Activated CD8-positive, alpha-beta memory T cell treated with anti-CD3 and anti-CD28 coated beads for 36 hours (primary cell): ENCODE data around the gene A1CF. TPM values are rescaled to one million over a fixed set of nuclear protein-coding genes. Genes with fewer than 3 reads are reported as not detected.
"Not testable (repeated sequence)": the region's sequence is repeated elsewhere in the genome, so short reads cannot be mapped to it uniquely, and the experiment has no call there.

Experiments used
- CTCF ChIA-PET: fragments of 350-600 bp; sonication (Branson Sonifier 250); formaldehyde crosslinking; loops from one replicate; lab custom pipeline; 2021; ENCODE audit warnings: antibody characterized with exemption; lab: Charles Lee
- POLR2A ChIA-PET: fragments of 350-600 bp; sonication (Branson Sonifier 250); formaldehyde crosslinking; loops from one replicate; lab custom pipeline; 2021; ENCODE audit warnings: antibody characterized with exemption; lab: Charles Lee
- total RNA-seq, 2 experiments: library from RNA; stranded (reverse); gene quantifications; one replicate each; pipeline ENCODE4 v1.2.3, GENCODE V29; 2021

A1CF gene, protein sequence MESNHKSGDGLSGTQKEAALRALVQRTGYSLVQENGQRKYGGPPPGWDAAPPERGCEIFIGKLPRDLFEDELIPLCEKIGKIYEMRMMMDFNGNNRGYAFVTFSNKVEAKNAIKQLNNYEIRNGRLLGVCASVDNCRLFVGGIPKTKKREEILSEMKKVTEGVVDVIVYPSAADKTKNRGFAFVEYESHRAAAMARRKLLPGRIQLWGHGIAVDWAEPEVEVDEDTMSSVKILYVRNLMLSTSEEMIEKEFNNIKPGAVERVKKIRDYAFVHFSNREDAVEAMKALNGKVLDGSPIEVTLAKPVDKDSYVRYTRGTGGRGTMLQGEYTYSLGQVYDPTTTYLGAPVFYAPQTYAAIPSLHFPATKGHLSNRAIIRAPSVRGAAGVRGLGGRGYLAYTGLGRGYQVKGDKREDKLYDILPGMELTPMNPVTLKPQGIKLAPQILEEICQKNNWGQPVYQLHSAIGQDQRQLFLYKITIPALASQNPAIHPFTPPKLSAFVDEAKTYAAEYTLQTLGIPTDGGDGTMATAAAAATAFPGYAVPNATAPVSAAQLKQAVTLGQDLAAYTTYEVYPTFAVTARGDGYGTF
- total RNA-seq = not detected

DNA sequence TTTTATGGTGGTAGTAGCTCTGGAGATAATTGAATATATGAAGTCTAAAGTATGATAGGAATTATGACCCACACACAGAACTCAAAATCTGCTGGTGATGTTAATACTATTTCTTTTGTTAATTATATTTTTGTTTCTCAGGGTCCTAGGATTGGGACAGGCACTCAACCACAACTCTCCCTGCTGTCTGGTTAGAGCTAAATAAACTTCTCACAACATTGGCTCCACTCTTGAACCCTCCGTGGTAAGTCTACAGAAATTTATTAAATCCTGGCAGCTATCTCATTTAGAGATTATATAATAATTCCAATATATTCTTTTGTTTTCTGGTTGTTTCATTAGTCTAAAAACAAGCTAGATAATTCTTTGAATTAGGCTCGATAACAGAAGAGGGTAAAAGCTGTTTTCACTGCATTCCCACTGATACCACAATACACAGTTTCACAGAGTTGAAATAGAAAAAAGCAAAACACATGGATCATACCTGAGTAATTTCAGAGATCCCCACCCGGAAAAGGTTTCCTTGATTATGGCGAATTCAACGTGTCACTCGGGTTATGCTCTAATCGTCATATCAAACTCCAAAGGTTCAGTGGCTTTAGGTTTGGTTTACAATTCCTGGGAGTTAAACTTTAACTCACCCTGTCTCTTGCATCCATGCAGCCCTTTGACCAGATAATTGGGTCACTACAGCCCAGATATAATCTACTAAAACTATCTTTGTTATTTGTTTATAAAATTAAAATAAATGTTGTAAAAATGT lies at the start of gene A1CF:
Gene A1CF (minus strand): TSS at position 531 of the 763 bp plus-strand sequence. CDS start 25,687 bp downstream, outside the sequence.
- ChIA-PET POLR2A (no interaction called here), CTCF (no interaction called here)

DNA sequence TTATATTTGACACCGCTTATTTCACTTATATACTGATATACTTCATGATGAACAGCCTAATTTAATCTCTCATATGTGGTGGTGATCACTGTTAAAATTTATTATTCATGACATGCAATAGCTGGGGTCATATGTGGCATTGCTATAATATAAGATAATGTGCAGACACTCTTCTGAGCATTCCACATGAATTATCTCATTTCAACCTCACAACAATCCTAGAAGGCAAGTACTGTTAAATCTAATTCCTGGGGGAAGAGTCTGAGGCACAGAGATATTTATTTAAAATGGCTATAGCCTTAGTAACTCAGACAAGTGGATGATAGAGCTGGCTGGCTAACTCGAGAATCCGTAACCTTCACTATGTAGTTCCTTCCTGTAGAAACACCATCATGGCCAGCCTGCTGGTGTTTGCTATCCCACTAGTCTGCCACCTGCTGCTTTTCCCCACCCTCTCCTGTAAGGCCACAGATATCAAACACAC lies 46.6 kb upstream of the A1CF start:
- POLR2A ChIA-PET = no interaction called here
- CTCF ChIA-PET = no interaction called here

DNA sequence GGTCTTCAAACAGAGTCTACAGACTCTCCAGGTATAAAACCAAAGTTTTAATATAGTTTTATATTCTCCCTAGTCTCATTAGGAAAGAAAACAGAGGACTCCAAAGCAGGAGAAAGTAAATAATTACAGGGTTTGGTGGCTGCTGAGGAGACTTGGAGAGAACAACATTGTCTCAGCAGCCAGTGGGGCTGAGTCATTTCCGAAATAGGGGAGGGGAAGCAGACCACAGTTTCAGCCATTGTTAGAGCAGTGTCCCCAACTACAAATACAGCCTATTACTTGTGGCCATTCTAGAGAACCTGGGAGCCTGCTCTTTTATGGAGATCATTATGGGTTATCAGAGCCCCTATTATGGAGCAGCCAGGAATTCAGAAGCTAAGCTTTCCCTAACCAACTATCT lies 44.2 kb upstream of the A1CF start:
- ChIA-PET CTCF (no interaction called here), POLR2A (no interaction called here)

DNA sequence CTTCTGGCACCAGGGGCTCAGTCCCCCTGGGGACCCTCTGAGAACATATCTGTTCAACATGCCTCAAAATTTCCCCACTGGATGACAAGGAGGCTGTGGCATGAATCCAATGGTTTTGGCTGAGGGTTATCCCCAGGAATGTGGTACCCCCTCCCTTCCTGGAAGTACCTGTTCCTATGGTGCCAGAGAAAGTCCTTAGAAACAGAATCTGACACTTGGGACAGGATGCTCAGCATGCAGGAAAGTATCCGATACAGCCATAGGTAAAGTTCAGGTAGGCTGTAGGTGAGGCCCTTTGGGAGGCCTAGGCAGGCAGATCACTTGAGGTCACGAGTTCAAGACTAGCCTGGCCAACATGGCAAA lies 42.7 kb upstream of the A1CF start:
- ChIA-PET CTCF (no interaction called here), POLR2A (no interaction called here)

DNA sequence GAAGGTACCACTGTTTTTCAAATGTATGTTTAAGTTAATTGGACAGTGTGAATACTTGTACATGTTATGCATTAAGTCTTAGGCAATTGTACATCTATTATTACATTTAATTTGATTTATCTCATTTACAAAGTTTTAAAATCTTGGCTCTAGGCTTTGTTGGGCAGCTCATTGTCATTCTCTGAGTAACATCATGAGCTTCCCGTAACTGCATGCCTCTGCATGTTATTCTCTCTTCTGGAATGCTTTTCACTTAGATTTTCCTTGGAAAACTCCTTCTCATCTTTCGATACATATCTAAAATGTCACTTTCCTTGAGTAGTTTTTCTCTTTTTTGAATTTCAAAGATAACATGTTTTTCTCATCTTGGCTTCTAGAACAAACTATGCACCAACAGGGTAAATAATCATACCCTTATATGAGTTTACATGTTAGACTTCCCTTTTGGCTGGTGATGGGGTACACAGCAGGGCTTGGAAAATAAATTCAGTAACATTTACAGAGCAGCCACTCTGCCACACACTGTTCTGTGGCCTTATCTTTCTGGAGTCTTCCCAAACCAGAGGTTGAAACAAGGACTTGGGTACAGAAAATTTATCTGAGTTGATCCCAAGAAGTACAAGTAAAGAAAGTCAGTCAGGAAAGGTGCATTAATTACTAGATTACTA lies 42.2 kb upstream of the A1CF start:
- ChIA-PET POLR2A (no interaction called here), CTCF (no interaction called here)

DNA sequence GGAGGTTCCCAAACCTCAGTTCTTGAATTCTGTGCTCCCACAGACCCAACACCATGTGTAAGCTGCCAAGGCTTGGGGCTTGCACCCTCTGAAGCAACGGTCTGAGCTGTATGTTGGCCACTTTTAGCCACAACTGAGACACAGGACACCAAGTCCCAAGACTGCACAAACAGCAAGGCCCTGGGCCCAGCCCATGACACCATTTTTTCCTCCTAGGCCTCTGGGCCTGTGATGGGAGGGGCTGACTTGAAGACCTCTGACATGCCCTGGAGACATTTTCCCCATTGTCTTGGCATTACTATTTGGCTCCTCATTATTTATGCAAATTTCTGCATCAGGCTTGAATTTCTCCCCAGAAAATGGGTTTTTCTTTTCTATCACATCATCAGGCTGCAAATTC lies 38.0 kb upstream of the A1CF start:
- POLR2A ChIA-PET = not testable (repeated sequence)
- CTCF ChIA-PET = interaction anchor here (1.4 kb wide), 1 partner anchor 10 kb away, joined by 3 read pairs; no protein-coding TSS in a partner anchor

DNA sequence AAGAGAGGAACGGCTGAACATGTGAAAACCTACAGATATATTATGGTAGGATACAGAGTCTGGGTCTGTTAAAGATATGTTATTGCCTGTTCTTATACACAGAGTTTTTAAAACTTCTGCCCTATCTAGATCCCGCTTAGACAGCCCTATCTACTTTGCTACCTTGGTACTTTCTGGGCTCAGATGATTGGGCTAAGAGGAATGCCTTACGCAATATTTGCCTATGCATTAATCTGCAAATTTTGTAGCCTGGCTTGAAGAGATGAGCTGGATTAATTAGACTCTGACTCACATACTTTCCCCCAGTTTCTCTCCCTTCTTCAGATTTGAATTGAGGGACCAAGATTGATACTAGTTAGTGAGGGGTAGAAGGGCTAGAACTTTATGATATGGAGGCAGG lies 33.6 kb upstream of the A1CF start:
- CTCF ChIA-PET = no interaction called here
- POLR2A ChIA-PET = no interaction called here

DNA sequence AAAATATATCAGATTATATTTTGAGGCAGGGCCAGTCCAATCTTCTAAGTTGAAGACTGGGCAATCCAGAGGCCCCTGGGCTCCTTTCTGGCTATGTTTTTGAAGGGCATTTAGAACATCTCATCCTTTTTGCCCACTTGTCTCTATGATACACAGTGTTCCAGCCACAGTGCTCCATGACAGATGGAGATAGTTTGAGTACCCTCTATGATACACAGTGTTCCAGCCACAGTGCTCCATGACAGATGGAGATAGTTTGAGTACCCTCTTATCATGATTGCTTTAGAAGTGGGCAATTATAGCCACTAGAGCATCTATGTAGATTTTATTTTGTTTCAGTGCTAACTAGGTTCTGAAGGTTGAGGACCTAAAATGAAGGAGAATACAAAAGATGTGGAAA lies 33.1 kb upstream of the A1CF start:
- ChIA-PET CTCF (no interaction called here), POLR2A (no interaction called here)

DNA sequence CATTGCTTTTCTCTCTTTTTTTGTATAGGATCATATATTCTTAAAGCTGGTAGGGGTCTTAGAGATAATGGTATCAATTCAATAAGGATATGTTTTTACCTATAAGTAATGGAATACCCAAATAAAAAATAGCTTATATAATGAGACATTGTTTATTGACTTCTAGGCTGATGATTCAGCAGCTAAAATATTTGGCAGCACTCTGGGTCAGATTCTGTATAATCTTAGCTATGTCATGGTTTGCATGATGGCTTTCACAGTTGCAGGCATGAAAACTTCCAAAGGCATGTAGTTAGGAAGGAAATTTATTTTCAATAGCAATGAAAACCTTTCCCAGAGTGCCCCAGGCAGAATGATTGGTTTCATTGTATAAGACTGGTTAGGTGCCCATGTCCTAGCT lies 32.1 kb upstream of the A1CF start:
- CTCF ChIA-PET = no interaction called here

DNA sequence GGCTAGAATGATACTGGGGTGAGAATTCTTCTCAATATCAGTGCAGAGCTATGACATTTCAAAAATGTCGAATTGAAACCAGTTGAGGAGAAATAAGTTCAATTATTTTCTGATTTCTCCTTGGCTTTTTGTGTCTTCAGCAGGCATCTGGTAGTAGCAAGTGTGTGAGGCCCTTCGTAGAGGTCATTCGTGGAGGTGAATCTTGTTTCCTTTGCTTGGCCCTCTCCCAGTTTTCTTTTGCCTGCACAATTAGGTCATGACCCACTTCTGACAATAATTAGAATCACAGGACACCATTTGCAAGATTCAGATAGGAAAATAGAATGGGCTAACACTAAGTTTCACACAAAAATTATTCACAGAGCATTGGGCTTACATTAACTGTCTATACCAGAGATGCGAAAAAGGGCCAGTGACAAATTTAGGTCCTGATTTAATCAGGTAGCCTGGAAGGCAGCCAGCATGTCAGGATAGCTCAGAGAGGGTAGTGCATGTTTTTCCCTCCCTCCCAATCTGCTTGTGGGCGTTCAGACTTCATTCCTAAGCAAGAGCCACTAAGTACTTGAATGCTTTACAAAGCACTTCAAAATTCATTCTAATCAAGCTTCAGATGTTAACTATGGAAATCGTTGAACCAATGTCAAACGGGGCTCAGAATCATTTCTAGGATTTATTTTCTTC lies 24.0 kb upstream of the A1CF start:
- CTCF ChIA-PET = no interaction called here
- POLR2A ChIA-PET = no interaction called here

More for the DNA sequence above, 32.1 kb upstream of the A1CF start:
- POLR2A ChIA-PET = no interaction called here

DNA sequence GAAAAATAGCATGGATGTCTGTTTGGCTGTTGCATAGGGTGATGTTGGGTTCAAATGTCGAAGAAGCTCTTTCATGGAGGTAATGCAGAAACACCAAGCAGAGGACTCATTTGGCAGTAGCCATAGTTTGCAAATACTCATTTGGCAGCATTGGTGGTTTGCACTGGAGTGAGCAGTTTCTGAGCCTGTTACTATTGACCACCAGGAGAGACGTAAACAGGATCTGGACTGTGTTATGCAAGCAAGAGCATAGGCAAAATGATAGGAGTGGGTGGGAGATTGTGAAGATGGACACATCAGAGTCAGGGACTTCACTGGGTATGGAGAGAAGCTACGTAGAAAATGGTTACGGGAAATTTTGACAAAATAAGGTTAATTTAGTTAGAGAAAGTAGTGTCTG lies 22.9 kb upstream of the A1CF start:
- ChIA-PET POLR2A (no interaction called here), CTCF (no interaction called here)

DNA sequence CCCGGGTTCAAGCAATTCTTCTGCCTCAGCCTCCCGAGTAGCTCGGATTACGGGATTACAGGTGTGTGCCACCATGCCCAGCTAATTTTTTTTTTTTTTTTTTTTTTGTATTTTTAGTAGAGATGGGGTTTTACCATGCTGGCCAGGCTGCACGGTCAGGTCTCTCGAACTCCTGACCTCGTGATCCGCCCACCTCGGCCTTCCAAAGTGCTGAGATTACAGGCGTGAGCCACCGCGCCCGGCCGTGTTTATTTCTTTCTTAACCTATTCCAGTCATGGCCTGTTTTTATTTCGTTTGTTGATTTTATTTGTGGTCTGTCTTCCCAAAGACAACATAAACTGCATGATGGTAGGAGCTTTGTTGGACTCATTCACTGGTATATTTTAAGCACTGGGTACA lies 20.4 kb upstream of the A1CF start:
- POLR2A ChIA-PET, CTCF ChIA-PET: not testable (repeated sequence)

DNA sequence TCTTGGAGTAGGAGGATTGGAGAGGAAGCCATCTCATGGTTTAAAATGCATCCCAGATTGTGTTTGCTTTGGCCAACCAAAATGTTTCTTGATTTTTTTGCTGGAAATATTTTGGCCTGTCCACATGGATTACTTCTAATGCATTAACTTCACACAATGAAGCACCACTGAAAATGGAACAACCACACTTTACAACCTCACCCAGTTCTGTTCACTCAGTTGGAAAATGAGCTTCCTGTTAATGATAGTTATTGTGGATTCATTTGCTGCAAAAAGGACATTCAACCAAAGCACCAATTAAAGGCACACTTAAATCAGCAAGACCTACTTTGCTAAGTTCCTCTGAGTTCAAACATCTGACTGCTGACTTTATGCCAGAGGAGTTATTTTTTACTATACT lies 11.3 kb upstream of the A1CF start:
- POLR2A ChIA-PET = no interaction called here
- CTCF ChIA-PET = no interaction called here

DNA sequence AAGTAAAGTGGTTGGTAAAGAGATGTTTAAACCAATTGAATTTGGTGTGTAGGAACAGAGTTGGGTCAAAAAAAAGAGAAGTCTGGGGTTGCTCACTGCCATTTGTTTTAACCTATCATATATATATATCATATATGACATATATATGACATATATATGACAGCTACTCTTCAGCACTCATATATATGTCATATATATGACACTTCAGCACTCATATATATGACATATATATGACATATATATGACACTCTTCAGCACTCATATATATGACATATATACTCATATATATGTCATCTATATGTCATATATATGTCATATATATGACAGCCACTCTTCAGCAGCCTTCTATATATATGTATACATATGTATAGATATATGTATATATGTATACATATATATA lies 8.9 kb upstream of the A1CF start:
- CTCF ChIA-PET = no interaction called here
- POLR2A ChIA-PET = no interaction called here

DNA sequence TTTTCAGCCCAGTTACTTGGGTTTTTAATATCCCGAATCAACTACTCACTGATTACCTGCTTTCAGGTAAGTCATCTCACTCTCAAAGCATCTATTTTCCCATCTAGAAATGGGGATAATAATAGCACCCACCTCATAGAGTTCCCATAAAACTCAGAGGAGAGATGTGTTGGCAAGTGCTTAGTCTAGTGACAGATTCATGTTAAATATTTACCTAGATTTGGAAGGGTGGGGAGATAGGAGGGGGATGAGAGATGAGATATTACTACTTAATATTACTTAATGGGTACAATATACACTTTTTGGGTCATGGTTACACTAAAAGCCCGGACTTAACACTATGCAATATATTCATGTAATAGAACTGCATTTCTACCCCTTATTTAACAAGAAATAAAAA lies 7.0 kb upstream of the A1CF start:
- ChIA-PET POLR2A (no interaction called here), CTCF (no interaction called here)

DNA sequence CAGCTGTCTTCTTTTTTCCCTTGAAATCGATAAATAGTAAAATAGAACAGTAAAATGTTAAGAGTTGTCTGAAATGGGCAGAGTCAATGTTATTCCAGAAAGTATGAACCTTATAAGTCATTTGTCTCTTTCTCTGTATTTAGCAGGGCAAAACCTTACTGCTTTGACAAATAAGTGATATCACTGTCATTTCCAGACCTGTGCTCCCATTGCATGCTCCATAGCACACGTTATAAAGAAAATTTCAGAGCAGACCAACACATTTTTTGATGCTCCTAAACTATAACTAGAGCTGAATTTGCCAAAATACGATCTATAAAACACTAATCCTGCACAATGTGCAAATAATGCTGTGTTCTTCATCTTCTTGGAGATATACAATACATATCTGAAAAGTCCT lies 1.1 kb downstream of the A1CF start:
- CTCF ChIA-PET = no interaction called here
- POLR2A ChIA-PET = no interaction called here

DNA sequence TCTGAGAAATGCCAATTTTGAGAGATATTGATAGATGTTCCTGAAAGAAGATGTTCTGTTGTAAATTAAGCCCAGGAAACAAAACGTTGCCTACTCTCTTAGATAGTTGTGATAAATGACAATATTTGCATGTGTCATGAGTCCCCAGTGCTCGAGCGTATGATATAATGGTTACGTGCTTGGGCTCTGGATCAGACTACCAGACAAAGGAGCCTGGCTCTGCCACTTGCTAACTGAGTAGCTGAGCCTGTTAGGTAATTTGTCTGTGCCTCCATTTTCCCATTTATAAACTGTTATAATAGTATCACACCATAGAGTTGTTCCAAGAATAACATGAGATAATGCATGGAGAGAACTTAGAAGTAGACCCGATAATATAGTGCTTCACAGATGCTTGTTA lies 1.8 kb downstream of the A1CF start:
- CTCF ChIA-PET = no interaction called here
- POLR2A ChIA-PET = no interaction called here

DNA sequence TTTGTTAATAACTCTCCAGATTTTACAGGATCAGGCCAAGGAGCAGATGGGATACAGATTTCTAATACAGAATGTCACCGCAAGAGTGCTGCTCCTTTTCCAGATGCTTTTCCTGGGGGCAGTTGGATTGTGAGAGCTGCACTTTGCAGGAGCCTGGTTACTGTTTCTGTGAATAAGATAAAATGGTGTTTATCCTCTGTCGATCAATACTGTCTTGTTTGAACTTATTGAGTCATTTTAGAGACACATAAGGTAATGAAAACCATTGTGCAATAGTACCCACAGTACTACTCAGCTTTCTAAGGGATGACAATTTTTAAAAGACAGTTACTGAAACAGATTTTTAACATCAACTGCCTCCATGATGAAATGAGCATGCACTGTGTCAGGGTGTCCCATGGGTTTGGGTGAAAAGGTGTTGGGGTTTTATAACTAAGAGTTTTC lies 2.9 kb downstream of the A1CF start:
- CTCF ChIA-PET = no interaction called here
- POLR2A ChIA-PET = no interaction called here

DNA sequence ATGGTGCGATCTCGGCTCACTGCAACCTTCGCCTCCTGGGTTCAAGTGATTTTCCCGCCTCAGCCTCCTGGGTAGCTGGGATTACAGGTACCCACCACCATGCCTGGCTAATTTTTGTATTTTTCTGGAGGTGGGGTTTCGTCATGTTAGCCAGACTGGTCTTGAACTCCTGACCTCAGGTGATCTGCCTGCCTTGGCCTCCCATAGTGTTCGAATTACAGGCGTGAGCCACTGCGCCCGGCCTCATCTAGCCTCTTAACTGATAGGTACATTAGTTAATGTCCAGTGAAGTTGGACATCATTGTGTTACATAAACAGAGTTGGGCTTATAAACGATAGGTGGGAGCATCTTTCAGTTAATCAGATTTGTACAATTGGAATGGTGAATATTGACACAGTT lies 4.4 kb downstream of the A1CF start:
- CTCF ChIA-PET, POLR2A ChIA-PET: not testable (repeated sequence)
